ENCODE data around the gene ZNF106. TPM values are rescaled to one million over a fixed set of nuclear protein-coding genes. Genes with fewer than 3 reads are reported as not detected.

ZNF106 gene
- total RNA-seq, 2 donors from 2014 or later = 77.4 to 83.8 TPM

DNA sequence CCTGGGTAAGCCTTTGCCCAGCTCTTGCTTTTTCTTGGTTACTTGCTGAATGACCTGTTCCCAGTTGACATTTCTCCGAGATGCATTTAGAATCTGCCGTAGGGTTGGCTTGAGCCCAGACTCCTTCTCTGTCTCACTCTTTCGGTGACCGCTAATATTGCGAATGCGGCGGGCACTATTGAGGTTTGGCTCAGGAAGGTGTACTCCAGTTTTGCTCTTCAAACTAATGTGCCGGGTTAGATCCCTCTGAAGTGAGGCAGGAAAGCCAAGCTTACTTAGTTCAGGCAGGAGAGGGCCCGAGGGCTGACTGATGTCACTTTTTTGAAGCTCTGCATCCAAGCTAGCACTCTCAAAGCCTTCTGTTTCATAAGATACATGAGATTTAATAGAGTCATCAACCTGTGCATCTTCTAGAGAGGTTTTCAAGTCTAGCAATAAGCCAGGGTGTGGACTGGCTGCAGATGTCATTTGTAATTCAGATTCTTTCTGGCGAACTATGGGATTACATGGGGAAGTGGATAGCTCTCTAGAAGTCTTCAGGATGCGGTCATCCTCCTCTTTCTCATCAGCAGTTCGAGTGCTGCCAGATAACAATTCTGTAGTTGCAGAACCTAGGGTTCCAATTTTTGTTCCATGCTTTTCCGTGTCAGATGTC lies 41.0 kb downstream of the ZNF106 start:
- Histone ChIP-seq H3K4me3 (no peak overlapping the region), H3K36me3 (peaks cover 31% of the 10 kb centered on the region), H3K27me3 (replicated peaks; ENCODE audit: insufficient read depth) (no peaks in the 10 kb centered on the region), H3K4me1 (ENCODE audit: control insufficient read depth in 1 of 2, low read depth in 2 of 2) (peaks cover under 1 to 27% of the 10 kb centered on the region in 2 donors), H3K9me3 (no peaks in the 10 kb centered on the region), H3K27ac (no peak overlapping the region)
- DNase-seq (ENCODE audit: low spot score) (no peak), ATAC-seq (ENCODE audit: insufficient number of reproducible peaks, low FRiP score, low read depth) (no peak)
- TF ChIP-seq CTCF (IDR thresholded peaks at IDR 0.05) = no peak

DNA sequence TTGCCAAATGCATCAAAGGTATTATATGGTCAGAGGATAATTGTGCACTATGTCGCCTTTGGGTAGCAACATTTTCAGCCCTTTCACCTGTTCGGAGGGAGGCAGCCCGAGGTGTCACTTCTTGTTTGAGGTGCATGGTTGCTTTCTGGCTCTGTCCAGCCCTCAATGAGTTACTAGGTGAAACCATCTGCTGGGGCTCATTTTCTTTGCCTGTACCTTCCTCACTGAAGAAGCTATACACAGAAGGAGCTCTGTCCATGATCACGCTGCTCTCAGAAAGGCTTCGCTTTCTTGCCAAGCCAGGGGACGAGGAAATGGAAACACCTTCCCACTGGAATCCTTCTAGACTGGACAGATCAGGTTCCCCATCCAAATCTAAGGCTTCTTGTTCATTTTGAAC lies 42.7 kb downstream of the ZNF106 start:
- Histone ChIP-seq H3K36me3 (peaks cover 39% of the 10 kb centered on the region), H3K9me3 (no peaks in the 10 kb centered on the region), H3K4me1 (ENCODE audit: control insufficient read depth in 1 of 2, low read depth in 2 of 2) (peaks cover 0 to 20% of the 10 kb centered on the region in 2 donors), H3K4me3 (no peak overlapping the region), H3K27me3 (replicated peaks; ENCODE audit: insufficient read depth) (no peaks in the 10 kb centered on the region), H3K27ac (no peak overlapping the region)
- ATAC-seq (ENCODE audit: insufficient number of reproducible peaks, low FRiP score, low read depth) (no peak), DNase-seq (ENCODE audit: low spot score) (no peak)
- TF ChIP-seq CTCF (IDR thresholded peaks at IDR 0.05) = no peak

GRCh38 chr15:42447599-42447998 lies 43.3 kb downstream of the ZNF106 start:
- TF ChIP-seq CTCF (IDR thresholded peaks at IDR 0.05) = no peak
- Histone ChIP-seq H3K36me3 (peaks cover 39% of the 10 kb centered on the region), H3K4me3 (no peak overlapping the region), H3K9me3 (no peaks in the 10 kb centered on the region), H3K4me1 (ENCODE audit: control insufficient read depth in 1 of 2, low read depth in 2 of 2) (peaks cover 0 to 20% of the 10 kb centered on the region in 2 donors), H3K27ac (no peak overlapping the region), H3K27me3 (replicated peaks; ENCODE audit: insufficient read depth) (no peaks in the 10 kb centered on the region)
- DNase-seq (ENCODE audit: low spot score) (no peak), ATAC-seq (ENCODE audit: insufficient number of reproducible peaks, low FRiP score, low read depth) (no peak)

DNA sequence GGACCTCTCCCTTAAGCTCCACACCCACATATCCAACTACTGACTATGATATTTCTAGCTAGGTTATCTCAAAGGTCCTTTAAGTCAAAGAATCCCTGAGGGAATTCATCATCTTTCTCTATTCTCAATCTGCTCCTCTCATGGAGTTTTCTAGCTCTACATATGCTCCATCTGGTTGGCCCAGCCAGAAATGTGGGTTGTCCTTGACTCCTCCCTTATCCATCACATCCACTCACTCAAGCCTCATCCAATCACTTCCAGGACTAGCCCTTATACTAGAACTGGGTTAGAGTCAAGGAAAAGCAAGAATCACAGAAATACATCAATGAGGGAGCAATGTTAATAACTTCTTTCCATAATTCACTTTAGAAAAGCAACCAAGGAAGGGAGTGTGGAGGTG lies 45.4 kb downstream of the ZNF106 start:
- Histone ChIP-seq H3K27me3 (replicated peaks; ENCODE audit: insufficient read depth) (no peaks in the 10 kb centered on the region), H3K27ac (peak overlapping the region in 1 of 2 donors; percentile 6), H3K36me3 (peaks cover 35% of the 10 kb centered on the region), H3K9me3 (no peaks in the 10 kb centered on the region), H3K4me3 (no peak overlapping the region), H3K4me1 (ENCODE audit: control insufficient read depth in 1 of 2, low read depth in 2 of 2) (peaks cover 0 to 20% of the 10 kb centered on the region in 2 donors)
- ATAC-seq (ENCODE audit: insufficient number of reproducible peaks, low FRiP score, low read depth) (no peak), DNase-seq (ENCODE audit: low spot score) (no peak)
- TF ChIP-seq CTCF (IDR thresholded peaks at IDR 0.05) = no peak

- DNase-seq (ENCODE audit: low spot score) (no peak), ATAC-seq (ENCODE audit: insufficient number of reproducible peaks, low FRiP score, low read depth) (no peak)
- Histone ChIP-seq H3K4me3 (no peak overlapping the region), H3K9me3 (no peaks in the 10 kb centered on the region), H3K4me1 (ENCODE audit: control insufficient read depth in 1 of 2, low read depth in 2 of 2) (peaks cover 0 to 10% of the 10 kb centered on the region in 2 donors), H3K36me3 (peaks cover 31% of the 10 kb centered on the region), H3K27me3 (replicated peaks; ENCODE audit: insufficient read depth) (no peaks in the 10 kb centered on the region), H3K27ac (no peak overlapping the region)
- no peak for TF ChIP-seq CTCF (IDR thresholded peaks at IDR 0.05)
These were observed 46.4 kb downstream of the ZNF106 start for GRCh38 chr15:42444415-42445063.

Data from thoracic aorta (tissue), 2 donors.